GM12873 (cell line): Measurements from ENCODE around the gene NDUFAF2.

Experiments
- CTCF ChIP-seq: IDR thresholded peaks from 2 replicates; pipeline ENCODE4 v1.5.1; 2012; ENCODE audit warnings: low read depth, mild to moderate bottlenecking, moderate library complexity, low read length, control low read depth; ENCODE audit not compliant: insufficient read depth; ENCODE audit errors: missing control alignments

Gene NDUFAF2

GRCh38 chr5:61089351-61089750 is 144.3 kb downstream of the NDUFAF2 start:
- TF ChIP-seq CTCF: no peak

- no peak for TF ChIP-seq CTCF
Measured at GRCh38 chr5:61097465-61097864, 152.5 kb downstream of the NDUFAF2 start.

- no peak for TF ChIP-seq CTCF
Measured at GRCh38 chr5:61098251-61098995, 153.4 kb downstream of the NDUFAF2 start.

- no peak for TF ChIP-seq CTCF
Measured at GRCh38 chr5:61100437-61100836, 155.4 kb downstream of the NDUFAF2 start.

- no peak for TF ChIP-seq CTCF
Measured at GRCh38 chr5:61114441-61114840, 169.4 kb downstream of the NDUFAF2 start.

GRCh38 chr5:61115968-61116367 is 171.0 kb downstream of the NDUFAF2 start:
- no peak for TF ChIP-seq CTCF

- no peak for TF ChIP-seq CTCF
Measured at GRCh38 chr5:61119066-61119465, 174.1 kb downstream of the NDUFAF2 start.
